Tibial nerve (tissue), 4 donors: ENCODE measurements around the gene GRM1. TPM values are rescaled to one million over a fixed set of nuclear protein-coding genes. Genes with fewer than 3 reads are reported as not detected.

Experiments used
- DNase-seq, 2 donors: peaks; one replicate each; pipeline ENCODE4 v3.0.0-alpha.2; 2019; ENCODE audit warnings: low spot score in 2 of 2
- H3K27ac ChIP-seq, 4 donors: fragments of 200-600 bp; sonication (generic) in 3 of 4; one replicate each; pipeline ENCODE4 v1.5.1; 2017 to 2019; ENCODE audit warnings: mild to moderate bottlenecking in 1 of 4
- H3K27me3 ChIP-seq, 2 donors: fragments of 200-600 bp; sonication (generic) in 1 of 2; one replicate each; pipeline versions ENCODE4 v1.5.1 to v1.6.0; 2017 to 2019
- H3K36me3 ChIP-seq, 3 donors: fragments of 200-600 bp; sonication (generic); one replicate each; pipeline ENCODE4 v1.5.1; 2018 to 2019
- H3K4me1 ChIP-seq, 4 donors: fragments of 200-600 bp; sonication (generic) in 3 of 4; one replicate each; pipeline ENCODE4 v1.5.1; 2017 to 2019
- H3K4me3 ChIP-seq, 4 donors: fragments of 200-600 bp; sonication (generic) in 3 of 4; one replicate each; pipeline ENCODE4 v1.5.1; 2017 to 2019; ENCODE audit warnings: mild to moderate bottlenecking in 1 of 4, moderate library complexity in 1 of 4
- H3K9me3 ChIP-seq, 4 donors: fragments of 200-600 bp; sonication (generic) in 3 of 4; one replicate each; pipeline ENCODE4 v1.5.1; 2017 to 2019
- EP300 ChIP-seq, 2 donors: sonication (generic); formaldehyde crosslinking; IDR thresholded peaks; one replicate each; pipeline ENCODE4 v1.6.1; 2017; ENCODE audit warnings: antibody characterized with exemption in 2 of 2, mild to moderate bottlenecking in 1 of 2
- POLR2A ChIP-seq, 2 donors: fragments of 450-650 bp; IDR thresholded peaks; one replicate each; pipeline ENCODE4 v1.6.1; 2017; ENCODE audit warnings: antibody characterized with exemption in 2 of 2, mild to moderate bottlenecking in 2 of 2, moderate library complexity in 2 of 2
- WGBS, 2 donors: methylation state at CpG; one replicate each; pipeline ENCODE4 v1.1.5; 2018; 5-methylcytosine and 5-hydroxymethylcytosine counted together
- total RNA-seq, 4 donors: library from RNA; depleted of rRNA; stranded (reverse); fragments of >200 nt; gene quantifications; one replicate each; pipeline ENCODE4 v1.1.0, GENCODE V29; 2016
- TF ChIP-seq, protein P1 (sequence below), 5 experiments: fragments of 200-600 bp in 3 of 5; fragments of 450-650 bp in 2 of 5; sonication (generic) in 3 of 5; IDR thresholded peaks; one replicate each; pipeline ENCODE4 v1.5.1; 2016 to 2019; ENCODE audit warnings: antibody characterized with exemption in 5 of 5, mild to moderate bottlenecking in 3 of 5, moderate library complexity in 2 of 5

GRM1 gene
- total RNA-seq, 4 donors from 2014 or later, result 0.30 to 0.63 (median 0.44) TPM; not detected in 1

DNA sequence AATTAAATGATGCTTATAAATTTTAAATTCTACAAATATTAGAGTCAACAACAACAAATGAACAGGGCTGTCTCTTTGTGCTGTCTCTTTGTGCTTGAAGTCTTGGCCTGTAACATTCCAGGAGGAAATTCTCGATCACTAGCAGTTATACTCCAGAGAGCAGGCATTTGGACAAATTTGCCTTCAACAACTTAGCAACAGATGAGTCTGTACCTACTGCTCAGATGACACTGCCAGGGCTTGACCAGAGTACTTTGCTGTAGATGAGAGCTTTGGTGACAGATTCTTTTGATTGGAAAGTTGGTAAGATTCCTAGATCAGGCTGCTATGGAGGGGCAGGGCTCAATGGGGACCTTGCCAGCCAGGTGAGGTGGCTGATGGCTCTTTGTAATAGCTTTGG, 217.2 kb downstream of the GRM1 start:
- 40 to 57% methylated on average over 1 of the region's 1 CpG for WGBS, 2 donors
- Histone ChIP-seq H3K27ac (no peak overlapping the region), H3K27me3 (no peaks in the 10 kb centered on the region), H3K4me3 (no peak overlapping the region), H3K4me1 (no peaks in the 10 kb centered on the region), H3K36me3 (no peaks in the 10 kb centered on the region), H3K9me3 (peaks cover 0 to 10% (median 0%) of the 10 kb centered on the region in 4 donors)
- no peak for TF ChIP-seq POLR2A (IDR thresholded peaks at IDR 0.05)
- TF ChIP-seq EP300 (IDR thresholded peaks at IDR 0.05), result no peak
- DNase-seq, result no peak

DNA sequence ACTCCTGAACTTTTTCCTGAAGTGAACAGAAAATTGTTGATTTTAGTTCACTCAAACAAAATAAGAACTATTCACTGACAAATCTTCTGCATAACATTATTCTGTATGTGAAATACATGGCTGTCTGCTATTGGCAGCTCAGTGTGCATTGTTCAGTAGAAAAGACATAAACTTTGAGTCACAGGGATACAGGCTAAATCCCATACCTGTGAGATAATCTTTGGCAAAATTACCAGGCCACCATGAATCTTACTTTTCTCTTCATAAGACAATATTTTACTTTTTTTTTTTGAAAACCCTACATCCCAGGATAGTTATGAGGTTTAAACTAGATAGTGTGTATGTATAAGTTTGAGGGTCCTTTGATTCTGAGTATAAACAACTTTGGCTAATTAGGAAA, 224.8 kb downstream of the GRM1 start:
- no peak overlapping the region for H3K27ac ChIP-seq
- H3K27me3 ChIP-seq, result no peaks in the 10 kb centered on the region
- H3K4me1 ChIP-seq, result no peaks in the 10 kb centered on the region
- no peaks in the 10 kb centered on the region for H3K9me3 ChIP-seq
- TF ChIP-seq POLR2A (IDR thresholded peaks at IDR 0.05), result no peak
- TF ChIP-seq, protein P1, sequence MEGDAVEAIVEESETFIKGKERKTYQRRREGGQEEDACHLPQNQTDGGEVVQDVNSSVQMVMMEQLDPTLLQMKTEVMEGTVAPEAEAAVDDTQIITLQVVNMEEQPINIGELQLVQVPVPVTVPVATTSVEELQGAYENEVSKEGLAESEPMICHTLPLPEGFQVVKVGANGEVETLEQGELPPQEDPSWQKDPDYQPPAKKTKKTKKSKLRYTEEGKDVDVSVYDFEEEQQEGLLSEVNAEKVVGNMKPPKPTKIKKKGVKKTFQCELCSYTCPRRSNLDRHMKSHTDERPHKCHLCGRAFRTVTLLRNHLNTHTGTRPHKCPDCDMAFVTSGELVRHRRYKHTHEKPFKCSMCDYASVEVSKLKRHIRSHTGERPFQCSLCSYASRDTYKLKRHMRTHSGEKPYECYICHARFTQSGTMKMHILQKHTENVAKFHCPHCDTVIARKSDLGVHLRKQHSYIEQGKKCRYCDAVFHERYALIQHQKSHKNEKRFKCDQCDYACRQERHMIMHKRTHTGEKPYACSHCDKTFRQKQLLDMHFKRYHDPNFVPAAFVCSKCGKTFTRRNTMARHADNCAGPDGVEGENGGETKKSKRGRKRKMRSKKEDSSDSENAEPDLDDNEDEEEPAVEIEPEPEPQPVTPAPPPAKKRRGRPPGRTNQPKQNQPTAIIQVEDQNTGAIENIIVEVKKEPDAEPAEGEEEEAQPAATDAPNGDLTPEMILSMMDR (IDR thresholded peaks at IDR 0.05), result no peak
- TF ChIP-seq EP300 (IDR thresholded peaks at IDR 0.05), result no peak
- DNase-seq, result no peak
- no peaks in the 10 kb centered on the region for H3K36me3 ChIP-seq
- H3K4me3 ChIP-seq, result no peak overlapping the region

DNA sequence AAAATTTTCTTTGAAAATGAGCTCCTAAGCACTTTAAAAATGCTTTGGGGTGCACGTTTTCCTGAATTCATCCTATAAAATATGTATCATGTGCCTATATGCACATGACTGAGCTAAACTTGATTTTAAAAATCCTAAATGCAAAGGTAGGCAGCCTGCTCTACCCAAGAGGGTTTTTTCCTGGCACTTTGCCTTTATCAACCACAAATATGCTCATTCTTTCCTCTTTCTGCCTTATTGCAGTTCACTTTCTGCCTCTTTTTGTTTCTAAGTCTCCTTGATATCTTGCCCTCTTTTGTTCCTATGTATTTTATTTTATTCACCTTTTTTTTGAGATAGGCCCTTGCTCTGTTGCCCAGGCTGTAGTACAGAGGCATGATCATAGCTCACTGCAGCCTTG, 229.3 kb downstream of the GRM1 start:
- TF ChIP-seq EP300 (IDR thresholded peaks at IDR 0.05), result no peak
- TF ChIP-seq, protein P1 (IDR thresholded peaks at IDR 0.05), result no peak
- TF ChIP-seq POLR2A (IDR thresholded peaks at IDR 0.05), result no peak
- Histone ChIP-seq H3K36me3 (no peaks in the 10 kb centered on the region), H3K4me1 (no peaks in the 10 kb centered on the region), H3K9me3 (no peaks in the 10 kb centered on the region), H3K27ac (no peak overlapping the region), H3K27me3 (no peaks in the 10 kb centered on the region), H3K4me3 (no peak overlapping the region)
- WGBS, 2 donors, result 56 to 62% methylated on average over 1 of the region's 1 CpG
- DNase-seq, result no peak

DNA sequence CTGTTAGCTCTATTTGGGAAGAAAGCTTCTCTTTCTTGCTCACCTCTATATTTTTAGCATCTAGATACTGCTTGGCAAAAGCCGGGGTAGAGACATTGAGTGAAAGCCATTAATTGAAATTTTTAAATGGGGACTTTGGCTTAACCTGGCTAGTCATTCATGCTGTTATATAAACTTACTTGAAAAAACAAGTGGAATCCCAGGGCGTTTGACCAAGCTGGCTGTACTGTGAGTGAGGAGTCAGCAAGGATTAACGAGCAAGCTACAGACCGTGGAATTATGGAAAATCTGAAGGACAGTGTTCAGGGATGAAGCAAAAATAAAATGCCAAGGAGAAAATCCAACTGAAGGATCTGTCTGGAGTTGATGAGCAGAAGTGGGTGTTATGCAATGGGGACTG, 232.0 kb downstream of the GRM1 start:
- WGBS, 2 donors, result 68 to 77% methylated on average over 4 of the region's 4 CpGs
- TF ChIP-seq POLR2A (IDR thresholded peaks at IDR 0.05) (no peak), EP300 (IDR thresholded peaks at IDR 0.05) (no peak)
- TF ChIP-seq, protein P1 (IDR thresholded peaks at IDR 0.05), result no peak
- H3K27me3 ChIP-seq, result no peaks in the 10 kb centered on the region
- no peaks in the 10 kb centered on the region for H3K36me3 ChIP-seq
- no peak overlapping the region for H3K4me3 ChIP-seq
- H3K9me3 ChIP-seq, result no peaks in the 10 kb centered on the region
- no peaks in the 10 kb centered on the region for H3K4me1 ChIP-seq
- no peak overlapping the region for H3K27ac ChIP-seq
- DNase-seq, result no peak

DNA sequence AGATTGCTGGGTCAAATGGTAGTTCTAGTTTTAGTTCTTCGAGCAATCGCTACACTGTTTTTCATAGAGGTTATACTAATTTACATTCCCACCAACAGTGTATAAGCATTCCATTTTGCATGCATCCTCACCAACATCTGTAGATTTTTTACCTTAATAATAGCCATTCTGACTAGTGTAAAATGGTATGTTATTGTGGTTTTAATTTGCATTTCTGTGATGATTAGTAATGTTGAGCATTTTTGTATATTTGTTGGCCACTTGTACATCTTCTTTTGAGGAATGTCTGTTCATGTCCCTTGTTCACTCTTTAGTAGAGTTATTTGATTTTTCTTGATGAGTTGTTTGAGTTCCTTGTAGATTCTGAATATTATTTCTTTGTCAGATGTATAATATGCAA, 236.2 kb downstream of the GRM1 start:
- Histone ChIP-seq H3K27ac (no peak overlapping the region), H3K4me1 (no peaks in the 10 kb centered on the region), H3K9me3 (no peaks in the 10 kb centered on the region), H3K27me3 (no peaks in the 10 kb centered on the region), H3K36me3 (no peaks in the 10 kb centered on the region), H3K4me3 (no peak overlapping the region)
- TF ChIP-seq EP300 (IDR thresholded peaks at IDR 0.05) (no peak), POLR2A (IDR thresholded peaks at IDR 0.05) (no peak)
- TF ChIP-seq, protein P1 (IDR thresholded peaks at IDR 0.05), result no peak
- 93 to 97% methylated on average over 2 of the region's 2 CpGs for WGBS, 2 donors
- DNase-seq, result no peak

DNA sequence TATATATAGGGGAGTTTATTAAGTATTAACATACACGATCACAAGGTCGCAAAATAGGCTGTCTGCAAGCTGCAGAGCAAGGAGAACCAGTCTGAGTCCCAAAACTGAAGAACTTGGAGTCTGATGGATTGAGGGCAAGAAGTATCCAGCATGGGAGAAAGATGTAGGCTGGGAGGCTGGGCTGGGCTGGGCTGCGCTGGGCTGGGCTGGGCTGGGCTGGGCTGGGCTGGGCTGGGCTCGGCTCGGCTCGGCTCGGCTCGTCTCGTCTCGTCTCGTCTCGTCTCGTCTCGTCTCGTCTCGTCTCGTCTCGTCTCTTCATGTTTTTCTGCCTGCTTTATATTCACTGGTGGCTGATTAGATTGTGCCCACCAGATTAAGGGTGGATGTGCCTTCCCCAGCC, 238.6 kb downstream of the GRM1 start:
- no peak for TF ChIP-seq POLR2A (IDR thresholded peaks at IDR 0.05)
- TF ChIP-seq, protein P1 (IDR thresholded peaks at IDR 0.05), result no peak
- no peak overlapping the region for H3K4me3 ChIP-seq
- WGBS, 2 donors, result 94 to 96% methylated on average over 18 of the region's 18 CpGs
- H3K36me3 ChIP-seq, result no peaks in the 10 kb centered on the region
- no peaks in the 10 kb centered on the region for H3K4me1 ChIP-seq
- H3K27me3 ChIP-seq, result no peaks in the 10 kb centered on the region
- H3K9me3 ChIP-seq, result no peaks in the 10 kb centered on the region
- DNase-seq, result no peak
- no peak overlapping the region for H3K27ac ChIP-seq
